Gastroesophageal sphincter (tissue), 3 donors: ENCODE measurements around the gene EPHB3.

Experiments
- CTCF ChIP-seq, 4 experiments: fragments of 200-600 bp in 2 of 4; fragments of 450-650 bp in 2 of 4; sonication (generic) in 1 of 4; IDR thresholded peaks; one replicate each; pipeline ENCODE4 v1.5.1; 2017 to 2019; ENCODE audit warnings: antibody characterized with exemption in 4 of 4, mild to moderate bottlenecking in 2 of 4, moderate library complexity in 2 of 4
- EP300 ChIP-seq: sonication (generic); formaldehyde crosslinking; IDR thresholded peaks from one replicate; pipeline ENCODE4 v1.6.1; 2017; ENCODE audit warnings: antibody characterized with exemption, mild to moderate bottlenecking
- POLR2A ChIP-seq, 2 donors: fragments of 450-650 bp; IDR thresholded peaks; one replicate each; pipeline ENCODE4 v1.6.1; 2017; ENCODE audit warnings: antibody characterized with exemption in 2 of 2, mild to moderate bottlenecking in 2 of 2, moderate library complexity in 1 of 2
- POLR2AphosphoS5 ChIP-seq: sonication (generic); formaldehyde crosslinking; IDR thresholded peaks from one replicate; pipeline ENCODE4 v1.6.1; 2017; ENCODE audit warnings: antibody characterized with exemption

DNA sequence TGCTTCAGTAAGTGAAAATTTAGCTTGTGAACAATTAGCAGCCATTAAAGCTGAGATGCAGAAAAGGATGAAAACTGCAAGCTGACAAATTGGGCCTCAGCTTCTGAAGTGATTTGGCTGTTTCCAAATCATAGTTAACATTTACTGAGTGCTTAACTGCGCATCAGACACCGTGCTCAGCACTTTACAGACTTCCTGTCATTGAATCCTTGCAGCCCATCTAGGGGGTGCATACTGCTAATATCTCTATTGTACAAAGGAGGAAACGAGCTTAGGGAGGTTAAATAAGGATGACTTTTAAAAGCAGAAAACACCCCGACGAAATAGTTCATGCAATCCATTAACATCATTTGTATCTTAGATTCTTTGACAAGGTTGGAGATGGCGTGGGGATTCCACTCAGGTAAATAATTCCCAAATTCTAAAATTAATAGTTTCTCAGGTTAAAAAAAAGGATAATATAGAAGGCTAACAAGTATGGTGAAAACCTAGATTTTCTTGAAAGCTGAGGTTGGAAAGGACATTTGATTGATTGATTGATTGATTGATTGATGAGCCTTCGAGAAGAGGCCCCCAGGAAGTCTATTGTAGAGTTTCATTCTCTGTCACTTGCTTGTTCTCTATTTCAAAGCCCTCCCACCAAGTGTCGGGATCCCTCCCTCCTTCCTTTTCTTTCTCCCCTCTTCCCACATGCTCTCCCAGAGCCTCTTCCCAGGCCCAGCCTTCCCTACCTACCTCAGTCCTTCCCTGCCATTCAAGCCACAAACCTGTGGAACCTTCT, 23.5 kb upstream of the EPHB3 start:
- TF ChIP-seq EP300 (no peak), POLR2AphosphoS5 (no peak), CTCF (IDR thresholded peaks at IDR 0.05) (no peak), POLR2A (IDR thresholded peaks at IDR 0.05) (no peak)
